NCI-H510A (cell line): Measurements from ENCODE around the gene HMGN1.

Experiments used
- DNase-seq: peaks from one replicate; lab custom pipeline; 2025; lab: John Stamatoyannopoulos, UW

The HMGN1 gene

GRCh38 chr21:39296891-39297290 lies 52.0 kb downstream of the HMGN1 start:
- DNase-seq: no peak
